Neural cell (in vitro differentiated cells): ENCODE measurements around the gene TBC1D9B. TPM values are rescaled to one million over a fixed set of nuclear protein-coding genes. Genes with fewer than 3 reads are reported as not detected.

Experiments used
- H2AFZ ChIP-seq: fragments of 200-600, 300-800 bp; sonication (generic), shearing (Covaris generic); 2 replicates; pipeline ENCODE4 v1.6.0; 2014; ENCODE audit warnings: low read depth, mild to moderate bottlenecking, antibody characterized with exemption, low read length, moderate library complexity
- H3F3A ChIP-seq: fragments of 200-600 bp; shearing (Covaris generic); 2 replicates; pipeline ENCODE4 v1.6.1; 2016; ENCODE audit warnings: mild to moderate bottlenecking, moderate library complexity, mixed read lengths, antibody characterized with exemption, low read length; ENCODE audit not compliant: insufficient read depth, poor library complexity, severe bottlenecking
- H3K27ac ChIP-seq: fragments of 200-600, 300-800 bp; sonication (generic), shearing (Covaris generic); 2 replicates; pipeline ENCODE4 v1.5.1; 2014; ENCODE audit warnings: mild to moderate bottlenecking, low read length, moderate library complexity
- H3K27me3 ChIP-seq: fragments of 300-800, 200-600 bp; sonication (generic), shearing (Covaris generic); 2 replicates; pipeline ENCODE4 v1.6.0; 2014; ENCODE audit warnings: mild to moderate bottlenecking, low read depth, low read length, moderate library complexity; ENCODE audit not compliant: insufficient read depth
- H3K36me3 ChIP-seq: fragments of 300-800, 200-600 bp; sonication (generic), shearing (Covaris generic); 2 replicates; pipeline ENCODE4 v1.5.1; 2014; ENCODE audit warnings: mild to moderate bottlenecking, antibody characterized with exemption, low read length, moderate library complexity; ENCODE audit not compliant: insufficient read depth
- H3K4me2 ChIP-seq: fragments of 300-800, 200-600 bp; sonication (generic), shearing (Covaris generic); 2 replicates; pipeline ENCODE4 v1.6.0; 2014; ENCODE audit warnings: mild to moderate bottlenecking, low read length
- H3K4me3 ChIP-seq: fragments of 300-800, 200-600 bp; sonication (generic), shearing (Covaris generic); 2 replicates; pipeline ENCODE4 v1.5.1; 2014; ENCODE audit warnings: mild to moderate bottlenecking, low read length, moderate library complexity
- H3K79me2 ChIP-seq: fragments of 200-600 bp; shearing (Covaris generic); replicated peaks from 2 replicates; pipeline ENCODE4 v1.6.0; 2014; ENCODE audit warnings: mild to moderate bottlenecking, low read length, moderate library complexity; ENCODE audit not compliant: insufficient read depth
- H3K9ac ChIP-seq: fragments of 300-800, 200-600 bp; sonication (generic), shearing (Covaris generic); 2 replicates; pipeline ENCODE4 v1.6.1; 2016; ENCODE audit warnings: mild to moderate bottlenecking, low read length, mixed read lengths
- H3K9me2 ChIP-seq: fragments of 200-600 bp; shearing (Covaris generic); 2 replicates; pipeline ENCODE4 v1.6.1; 2016; ENCODE audit warnings: mild to moderate bottlenecking, low read length, mixed read lengths; ENCODE audit not compliant: insufficient read depth
- H3K9me3 ChIP-seq: fragments of 200-600, 300-800 bp; sonication (generic), shearing (Covaris generic); 2 replicates; pipeline ENCODE4 v1.6.1; 2016; ENCODE audit warnings: mild to moderate bottlenecking, mixed run types, low read length, moderate library complexity, mixed read lengths
- H4K20me1 ChIP-seq: fragments of 200-600 bp; shearing (Covaris generic); 2 replicates; pipeline ENCODE4 v1.6.1; 2016; ENCODE audit warnings: mild to moderate bottlenecking, mixed run types; ENCODE audit not compliant: insufficient read depth
- EP300 ChIP-seq: fragments of 450-650 bp; conservative IDR thresholded peaks from 2 replicates; pipeline ENCODE4 v1.6.1; 2014; ENCODE audit warnings: antibody characterized with exemption, mild to moderate bottlenecking, moderate library complexity; ENCODE audit not compliant: poor library complexity, severe bottlenecking
- EZH2 ChIP-seq: fragments of 200-600, 300-800 bp; shearing (Covaris generic), sonication (generic); IDR thresholded peaks from 2 replicates; pipeline ENCODE4 v1.6.1; 2014; ENCODE audit warnings: antibody characterized with exemption, low read length, borderline replicate concordance, mild to moderate bottlenecking; ENCODE audit not compliant: insufficient read depth, poor library complexity, severe bottlenecking
- MXI1 ChIP-seq: fragments of 450-650 bp; conservative IDR thresholded peaks from 2 replicates; pipeline ENCODE4 v1.6.1; 2014; ENCODE audit warnings: antibody characterized with exemption, mild to moderate bottlenecking; ENCODE audit not compliant: poor library complexity, severe bottlenecking
- POLR2AphosphoS5 ChIP-seq: IDR thresholded peaks from 2 replicates; pipeline ENCODE4 v1.6.1; 2012
- RAD21 ChIP-seq: fragments of 450-650 bp; conservative IDR thresholded peaks from 2 replicates; pipeline ENCODE4 v1.6.1; 2014; ENCODE audit warnings: antibody characterized with exemption, mild to moderate bottlenecking, moderate library complexity
- SMC3 ChIP-seq: fragments of 450-650 bp; conservative IDR thresholded peaks from 2 replicates; pipeline ENCODE4 v1.6.1; 2014; ENCODE audit warnings: antibody characterized with exemption, mild to moderate bottlenecking, moderate library complexity; ENCODE audit not compliant: poor library complexity
- TAF1 ChIP-seq: IDR thresholded peaks from 2 replicates; pipeline ENCODE4 v1.6.1; 2012; ENCODE audit warnings: low read depth
- polyA plus RNA-seq: library from polyadenylated mRNA; depleted of rRNA; stranded (reverse); fragments of >200 nt; gene quantifications from 2 replicates; pipeline ENCODE4 v1.2.3, GENCODE V29; 2014
- TF ChIP-seq, protein P1 (sequence below): IDR thresholded peaks from 2 replicates; pipeline ENCODE4 v1.6.1; 2012; ENCODE audit warnings: borderline replicate concordance
- TF ChIP-seq, protein P2 (sequence below): fragments of 450-650 bp; IDR thresholded peaks from 2 replicates; pipeline ENCODE4 v1.5.1; 2014; ENCODE audit warnings: antibody characterized with exemption, mild to moderate bottlenecking, moderate library complexity; ENCODE audit not compliant: poor library complexity, severe bottlenecking

TBC1D9B gene
- polyA plus RNA-seq, 1 donor from 2014 or later = 50.7 TPM

DNA sequence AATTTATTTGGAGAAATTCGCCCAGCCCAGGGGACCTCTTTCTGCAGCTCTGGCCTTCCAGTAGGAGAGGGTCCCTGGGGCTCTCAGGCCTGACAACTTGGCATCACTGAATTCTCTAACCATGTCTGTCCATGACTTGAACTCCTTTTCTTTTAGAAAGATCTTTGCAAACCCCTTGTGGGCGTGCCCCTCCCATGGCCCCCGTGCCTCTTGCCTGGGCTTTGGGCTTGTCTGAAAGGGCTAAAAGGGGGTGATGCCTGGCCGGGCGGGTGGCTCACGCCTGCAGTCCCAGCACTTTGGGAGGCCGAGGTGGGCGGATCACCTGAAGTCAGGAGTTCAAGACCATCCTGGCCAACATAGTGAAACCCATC is 90.2 kb downstream of the TBC1D9B start:
- no peaks in the 10 kb centered on the region for H4K20me1 ChIP-seq
- no peaks in the 10 kb centered on the region for H3K36me3 ChIP-seq

DNA sequence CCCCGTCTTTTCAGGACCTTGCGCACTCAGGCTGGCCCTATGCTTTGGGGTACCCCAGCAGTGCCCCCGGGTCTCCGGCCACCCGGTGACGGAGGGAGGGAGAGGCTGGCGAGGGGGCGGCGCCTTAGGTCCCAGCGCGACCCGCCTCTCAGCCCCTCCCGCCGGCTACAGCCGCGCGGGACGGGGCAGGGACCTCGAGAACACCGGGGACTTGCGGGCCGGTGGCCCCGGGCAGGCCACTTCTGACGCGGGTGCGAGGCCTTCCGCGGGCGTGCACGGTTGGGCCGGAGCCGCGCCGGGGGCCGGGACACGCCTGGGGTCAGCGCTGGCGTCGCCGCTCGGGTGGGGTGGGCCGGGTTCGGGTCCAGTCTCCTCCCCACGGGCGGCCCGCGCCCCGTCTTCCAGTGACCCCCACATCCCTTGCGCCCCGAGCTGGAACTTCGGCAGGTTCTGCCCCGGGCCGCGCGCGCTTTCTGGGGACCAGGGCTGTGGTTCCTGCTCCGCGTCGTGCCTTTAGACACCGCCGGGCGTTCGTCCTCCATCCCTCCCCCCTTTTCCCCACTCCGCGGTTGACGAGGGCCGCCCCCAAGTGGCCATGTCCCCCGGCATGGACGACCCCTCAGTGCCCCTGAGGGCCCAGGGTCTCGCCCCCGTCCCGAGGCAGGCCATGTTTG is 90.8 kb downstream of the TBC1D9B start:
- Histone ChIP-seq H3K9me2 (no peaks in the 10 kb centered on the region), H3F3A (no peaks in the 10 kb centered on the region), H3K9me3 (no peaks in the 10 kb centered on the region), H3K36me3 (no peaks in the 10 kb centered on the region), H3K79me2 (peaks cover 5% of the 10 kb centered on the region), H3K4me2 (no peak overlapping the region), H3K9ac (no peak overlapping the region), H3K27me3 (peaks cover 4% of the 10 kb centered on the region), H3K4me3 (no peak overlapping the region), H4K20me1 (no peaks in the 10 kb centered on the region), H3K27ac (no peak overlapping the region), H2AFZ (no peak overlapping the region)
- TF ChIP-seq POLR2AphosphoS5 (no peak), TAF1 (no peak)

More for the DNA sequence above, 90.2 kb downstream of the TBC1D9B start:
- Histone ChIP-seq H2AFZ (no peak overlapping the region), H3K9ac (no peak overlapping the region), H3K4me2 (no peak overlapping the region), H3K4me3 (no peak overlapping the region), H3K9me2 (no peaks in the 10 kb centered on the region), H3K27ac (no peak overlapping the region), H3K27me3 (peaks cover 4% of the 10 kb centered on the region), H3K9me3 (no peaks in the 10 kb centered on the region), H3K79me2 (peaks cover 8% of the 10 kb centered on the region), H3F3A (no peaks in the 10 kb centered on the region)
- TF ChIP-seq TAF1 (no peak), POLR2AphosphoS5 (no peak), SMC3 (no peak)
- TF ChIP-seq, protein P1, sequence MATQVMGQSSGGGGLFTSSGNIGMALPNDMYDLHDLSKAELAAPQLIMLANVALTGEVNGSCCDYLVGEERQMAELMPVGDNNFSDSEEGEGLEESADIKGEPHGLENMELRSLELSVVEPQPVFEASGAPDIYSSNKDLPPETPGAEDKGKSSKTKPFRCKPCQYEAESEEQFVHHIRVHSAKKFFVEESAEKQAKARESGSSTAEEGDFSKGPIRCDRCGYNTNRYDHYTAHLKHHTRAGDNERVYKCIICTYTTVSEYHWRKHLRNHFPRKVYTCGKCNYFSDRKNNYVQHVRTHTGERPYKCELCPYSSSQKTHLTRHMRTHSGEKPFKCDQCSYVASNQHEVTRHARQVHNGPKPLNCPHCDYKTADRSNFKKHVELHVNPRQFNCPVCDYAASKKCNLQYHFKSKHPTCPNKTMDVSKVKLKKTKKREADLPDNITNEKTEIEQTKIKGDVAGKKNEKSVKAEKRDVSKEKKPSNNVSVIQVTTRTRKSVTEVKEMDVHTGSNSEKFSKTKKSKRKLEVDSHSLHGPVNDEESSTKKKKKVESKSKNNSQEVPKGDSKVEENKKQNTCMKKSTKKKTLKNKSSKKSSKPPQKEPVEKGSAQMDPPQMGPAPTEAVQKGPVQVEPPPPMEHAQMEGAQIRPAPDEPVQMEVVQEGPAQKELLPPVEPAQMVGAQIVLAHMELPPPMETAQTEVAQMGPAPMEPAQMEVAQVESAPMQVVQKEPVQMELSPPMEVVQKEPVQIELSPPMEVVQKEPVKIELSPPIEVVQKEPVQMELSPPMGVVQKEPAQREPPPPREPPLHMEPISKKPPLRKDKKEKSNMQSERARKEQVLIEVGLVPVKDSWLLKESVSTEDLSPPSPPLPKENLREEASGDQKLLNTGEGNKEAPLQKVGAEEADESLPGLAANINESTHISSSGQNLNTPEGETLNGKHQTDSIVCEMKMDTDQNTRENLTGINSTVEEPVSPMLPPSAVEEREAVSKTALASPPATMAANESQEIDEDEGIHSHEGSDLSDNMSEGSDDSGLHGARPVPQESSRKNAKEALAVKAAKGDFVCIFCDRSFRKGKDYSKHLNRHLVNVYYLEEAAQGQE = no peak

DNA sequence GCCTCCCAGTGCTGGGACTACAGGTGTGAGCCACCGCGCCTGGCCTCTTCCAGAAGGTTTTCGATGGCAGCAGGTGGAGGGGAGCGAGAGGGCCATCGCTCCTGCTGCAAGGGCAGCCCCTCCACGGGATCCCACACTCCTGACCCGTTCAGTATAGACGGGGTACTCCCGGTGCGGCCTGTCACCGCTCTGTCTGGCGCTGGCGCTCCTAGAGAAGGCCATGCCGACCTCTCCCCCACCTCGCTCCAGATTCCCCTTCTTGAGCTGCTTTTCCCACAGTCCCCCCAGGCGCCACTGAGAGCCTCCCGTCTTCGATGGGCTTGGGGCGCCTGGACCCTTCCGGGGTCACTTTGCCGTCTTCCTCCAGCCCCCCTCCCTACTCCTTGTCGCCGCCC is 91.3 kb downstream of the TBC1D9B start:
- no peak overlapping the region for H3K4me2 ChIP-seq
- H3K27me3 ChIP-seq = peaks cover 4% of the 10 kb centered on the region
- no peaks in the 10 kb centered on the region for H3K79me2 ChIP-seq
- H4K20me1 ChIP-seq = no peaks in the 10 kb centered on the region
- no peaks in the 10 kb centered on the region for H3F3A ChIP-seq
- H3K9me3 ChIP-seq = no peaks in the 10 kb centered on the region
- H3K9ac ChIP-seq = no peak overlapping the region
- H3K9me2 ChIP-seq = no peaks in the 10 kb centered on the region
- H3K4me3 ChIP-seq = no peak overlapping the region
- no peaks in the 10 kb centered on the region for H3K36me3 ChIP-seq
- TF ChIP-seq RAD21 (no peak), EP300 (no peak), EZH2 (no peak), POLR2AphosphoS5 (no peak), TAF1 (no peak), SMC3 (no peak), MXI1 (no peak)
- TF ChIP-seq, protein P1 = no peak
- TF ChIP-seq, protein P2, sequence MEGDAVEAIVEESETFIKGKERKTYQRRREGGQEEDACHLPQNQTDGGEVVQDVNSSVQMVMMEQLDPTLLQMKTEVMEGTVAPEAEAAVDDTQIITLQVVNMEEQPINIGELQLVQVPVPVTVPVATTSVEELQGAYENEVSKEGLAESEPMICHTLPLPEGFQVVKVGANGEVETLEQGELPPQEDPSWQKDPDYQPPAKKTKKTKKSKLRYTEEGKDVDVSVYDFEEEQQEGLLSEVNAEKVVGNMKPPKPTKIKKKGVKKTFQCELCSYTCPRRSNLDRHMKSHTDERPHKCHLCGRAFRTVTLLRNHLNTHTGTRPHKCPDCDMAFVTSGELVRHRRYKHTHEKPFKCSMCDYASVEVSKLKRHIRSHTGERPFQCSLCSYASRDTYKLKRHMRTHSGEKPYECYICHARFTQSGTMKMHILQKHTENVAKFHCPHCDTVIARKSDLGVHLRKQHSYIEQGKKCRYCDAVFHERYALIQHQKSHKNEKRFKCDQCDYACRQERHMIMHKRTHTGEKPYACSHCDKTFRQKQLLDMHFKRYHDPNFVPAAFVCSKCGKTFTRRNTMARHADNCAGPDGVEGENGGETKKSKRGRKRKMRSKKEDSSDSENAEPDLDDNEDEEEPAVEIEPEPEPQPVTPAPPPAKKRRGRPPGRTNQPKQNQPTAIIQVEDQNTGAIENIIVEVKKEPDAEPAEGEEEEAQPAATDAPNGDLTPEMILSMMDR = no peak
- no peak overlapping the region for H3K27ac ChIP-seq
- H2AFZ ChIP-seq = no peak overlapping the region
